K562 (cell line): Measurements from ENCODE around the gene EFCAB9.

Experiments used
- CCNT2 ChIP-seq: IDR thresholded peaks from 2 replicates; pipeline ENCODE4 v1.6.1; 2011; ENCODE audit warnings: borderline replicate concordance, low read depth, mild to moderate bottlenecking, moderate library complexity, mixed read lengths, low read length; ENCODE audit not compliant: insufficient read length; ENCODE audit errors: extremely low read depth
- MTA3 ChIP-seq: fragments of 450-650 bp; formaldehyde crosslinking; IDR thresholded peaks from 2 replicates; pipeline ENCODE4 v1.6.1; 2017; ENCODE audit warnings: mild to moderate bottlenecking, borderline replicate concordance

GRCh38 chr5:172183881-172184280 lies 10.1 kb upstream of the EFCAB9 start:
- no peak for TF ChIP-seq CCNT2
- no peak for TF ChIP-seq MTA3
